D721Med (cell line): ENCODE results near the gene PAK1.

Experiments used
- DNase-seq: peaks from one replicate; pipeline ENCODE4 v3.0.0; 2011; ENCODE audit warnings: low spot score; ENCODE audit not compliant: insufficient read length
- FAIRE-seq: peaks from 2 replicates; lab custom pipeline; 2011; peaks lifted over from hg19 to GRCh38; lab: Jason Lieb, UNC
- CTCF ChIP-seq: IDR thresholded peaks from 2 replicates; pipeline ENCODE4 v1.5.1; 2012; ENCODE audit warnings: mild to moderate bottlenecking, control low read depth; ENCODE audit not compliant: insufficient read depth; ENCODE audit errors: missing control alignments

Gene PAK1

GRCh38 chr11:77377734-77378133 lies 96.2 kb downstream of the PAK1 start:
- FAIRE-seq (no peak), DNase-seq (no peak)
- no peak for TF ChIP-seq CTCF

GRCh38 chr11:77375107-77375506 lies 98.8 kb downstream of the PAK1 start:
- FAIRE-seq (no peak), DNase-seq (no peak)
- TF ChIP-seq CTCF = no peak

- DNase-seq (no peak), FAIRE-seq (no peak)
- TF ChIP-seq CTCF = no peak
These were observed 99.3 kb downstream of the PAK1 start for GRCh38 chr11:77374611-77375031.

GRCh38 chr11:77374108-77374507 lies 99.8 kb downstream of the PAK1 start:
- no peak for FAIRE-seq
- no peak for DNase-seq
- no peak for TF ChIP-seq CTCF

- TF ChIP-seq CTCF = no peak
- DNase-seq (no peak), FAIRE-seq (no peak)
These were observed 101.2 kb downstream of the PAK1 start for GRCh38 chr11:77372726-77373125.

GRCh38 chr11:77371646-77372045 lies 102.2 kb downstream of the PAK1 start:
- peak; percentile 85 for FAIRE-seq

GRCh38 chr11:77370217-77370616 lies 103.7 kb downstream of the PAK1 start:
- no peak for DNase-seq
- no peak for TF ChIP-seq CTCF
- no peak for FAIRE-seq

More at GRCh38 chr11:77371646-77372045, 102.2 kb downstream of the PAK1 start:
- no peak for DNase-seq
- TF ChIP-seq CTCF = no peak
